Ovary (tissue), 9 donors: Measurements from ENCODE around the gene GJB3. TPM values are rescaled to one million over a fixed set of nuclear protein-coding genes. Genes with fewer than 3 reads are reported as not detected.
A peak's percentile ranks its signal among the peaks of the same experiment; 100 is the strongest.

ENCODE experiments used
- DNase-seq, 5 donors: peaks; one replicate each; pipeline ENCODE4 v3.0.0-alpha.2; 2019 to 2020
- H3K27ac ChIP-seq, 2 donors: fragments of 200-600 bp; one replicate each; pipeline versions ENCODE4 v1.5.1 to v1.8.0; 2019 to 2022
- H3K27me3 ChIP-seq: fragments of 200-600 bp; one replicate; pipeline ENCODE4 v1.8.0; 2022
- H3K36me3 ChIP-seq: fragments of 200-600 bp; sonication (generic); one replicate; pipeline ENCODE4 v1.5.1; 2019
- H3K4me1 ChIP-seq: one replicate; pipeline ENCODE4 v1.8.1; 2013; ENCODE audit warnings: mild to moderate bottlenecking, moderate library complexity; ENCODE audit not compliant: insufficient read depth
- H3K4me3 ChIP-seq: fragments of 200-600 bp; sonication (generic); one replicate; pipeline ENCODE4 v1.5.1; 2017
- H3K9me3 ChIP-seq, 2 donors: fragments of 200-600 bp in 1 of 2; sonication (generic) in 1 of 2; one replicate each; pipeline versions ENCODE4 v1.5.1 to v1.8.1; 2013 to 2019; ENCODE audit warnings: mild to moderate bottlenecking in 1 of 2, moderate library complexity in 1 of 2
- EP300 ChIP-seq: sonication (generic); formaldehyde crosslinking; IDR thresholded peaks from one replicate; pipeline ENCODE4 v1.6.1; 2017; ENCODE audit warnings: antibody characterized with exemption
- POLR2A ChIP-seq: fragments of 450-650 bp; IDR thresholded peaks from one replicate; pipeline ENCODE4 v1.6.1; 2017; ENCODE audit warnings: antibody characterized with exemption, mild to moderate bottlenecking, moderate library complexity
- WGBS, 3 donors: extraction: QIAGEN DNeasy Blood & Tissue Kit in 1 of 3; methylation state at CpG; one replicate each; pipeline versions ENCODE4 v1.1.5 to v1.1.7; 2013 to 2017; 5-methylcytosine and 5-hydroxymethylcytosine counted together
- intact Hi-C, 4 donors: fragments of 100-400 bp; cut with DNase I; formaldehyde crosslinking; loops; one replicate each; pipeline versions ENCODE4 v1.11.0 to v1.15.1; 2022 to 2023
- polyA plus RNA-seq, 2 donors: library from polyadenylated mRNA; stranded (reverse); fragments of 200-250 nt in 1 of 2; fragments of 350-450 nt in 1 of 2; fragmentation: Illumina TruSeq in 1 of 2; extraction: RNeasy Lipid Tissue Mini Kit (QIAGEN cat#74804) in 1 of 2; gene quantifications; one replicate each; pipeline ENCODE4 v1.2.3, GENCODE V29; 2013 to 2014
- total RNA-seq, 7 donors: library from RNA; depleted of rRNA in 2 of 7; stranded (reverse); fragments of >200 nt in 2 of 7; fragmentation: NEBNext Ultra II Directional in 3 of 7; extraction: Animal tissue kit (Norgen Biotek cat#: 25700) in 3 of 7; gene quantifications; one replicate each; pipeline versions ENCODE4 v1.1.0 to v1.2.4, GENCODE V29; 2016 to 2023
- TF ChIP-seq, protein P1 (sequence below), 3 donors: fragments of 450-650 bp in 2 of 3; fragments of 200-600 bp in 1 of 3; IDR thresholded peaks; one replicate each; pipeline versions ENCODE4 v1.5.1 to v1.8.0; 2016 to 2022; ENCODE audit warnings: antibody characterized with exemption in 3 of 3, mild to moderate bottlenecking in 1 of 3
- donor health status: DM: no; HTN: no; CAD: no; lungs with moderate emphysema.
- donor health status: DM: no; HTN: no; CAD: no.
- donor health status: Bipolar disorder and iron deficiency.
- donor health status: DM: yes; HTN: yes; CAD: no.
- donor health status: DM: no; HTN: no; CAD: no.
- donor health status: DM: yes; HTN: yes; CAD: no.

The GJB3 gene
- total and polyA plus RNA-seq, 9 donors, result 0.23 to 1.7 (median 0.32) TPM; not detected in 5

DNA sequence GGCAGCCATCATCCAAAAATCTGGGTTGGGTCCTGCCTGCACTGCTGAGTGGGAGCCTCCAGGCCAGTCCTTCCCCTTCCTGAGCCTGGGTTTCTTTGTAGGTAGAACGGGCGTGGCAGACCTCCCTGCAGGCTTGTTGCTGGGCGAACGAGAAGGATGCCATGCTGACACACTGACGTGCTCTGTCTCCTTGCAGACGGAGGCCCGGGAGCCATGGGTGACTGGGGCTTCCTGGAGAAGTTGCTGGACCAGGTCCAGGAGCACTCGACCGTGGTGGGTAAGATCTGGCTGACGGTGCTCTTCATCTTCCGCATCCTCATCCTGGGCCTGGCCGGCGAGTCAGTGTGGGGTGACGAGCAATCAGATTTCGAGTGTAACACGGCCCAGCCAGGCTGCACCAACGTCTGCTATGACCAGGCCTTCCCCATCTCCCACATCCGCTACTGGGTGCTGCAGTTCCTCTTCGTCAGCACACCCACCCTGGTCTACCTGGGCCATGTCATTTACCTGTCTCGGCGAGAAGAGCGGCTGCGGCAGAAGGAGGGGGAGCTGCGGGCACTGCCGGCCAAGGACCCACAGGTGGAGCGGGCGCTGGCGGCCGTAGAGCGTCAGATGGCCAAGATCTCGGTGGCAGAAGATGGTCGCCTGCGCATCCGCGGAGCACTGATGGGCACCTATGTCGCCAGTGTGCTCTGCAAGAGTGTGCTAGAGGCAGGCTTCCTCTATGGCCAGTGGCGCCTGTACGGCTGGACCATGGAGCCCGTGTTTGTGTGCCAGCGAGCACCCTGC lies 13.2 kb downstream of the GJB3 start:
- Histone ChIP-seq H3K36me3 (no peaks in the 10 kb centered on the region), H3K27ac (no peak overlapping the region), H3K27me3 (no peaks in the 10 kb centered on the region), H3K4me1 (peaks cover 6% of the 10 kb centered on the region), H3K4me3 (no peak overlapping the region), H3K9me3 (no peaks in the 10 kb centered on the region)
- intact Hi-C loops, result loop anchor here in 1 of 4 donors (5.0 kb wide), 1 partner anchor 58 kb away; no protein-coding TSS in a partner anchor
- TF ChIP-seq POLR2A (no peak), EP300 (no peak)
- TF ChIP-seq, protein P1, sequence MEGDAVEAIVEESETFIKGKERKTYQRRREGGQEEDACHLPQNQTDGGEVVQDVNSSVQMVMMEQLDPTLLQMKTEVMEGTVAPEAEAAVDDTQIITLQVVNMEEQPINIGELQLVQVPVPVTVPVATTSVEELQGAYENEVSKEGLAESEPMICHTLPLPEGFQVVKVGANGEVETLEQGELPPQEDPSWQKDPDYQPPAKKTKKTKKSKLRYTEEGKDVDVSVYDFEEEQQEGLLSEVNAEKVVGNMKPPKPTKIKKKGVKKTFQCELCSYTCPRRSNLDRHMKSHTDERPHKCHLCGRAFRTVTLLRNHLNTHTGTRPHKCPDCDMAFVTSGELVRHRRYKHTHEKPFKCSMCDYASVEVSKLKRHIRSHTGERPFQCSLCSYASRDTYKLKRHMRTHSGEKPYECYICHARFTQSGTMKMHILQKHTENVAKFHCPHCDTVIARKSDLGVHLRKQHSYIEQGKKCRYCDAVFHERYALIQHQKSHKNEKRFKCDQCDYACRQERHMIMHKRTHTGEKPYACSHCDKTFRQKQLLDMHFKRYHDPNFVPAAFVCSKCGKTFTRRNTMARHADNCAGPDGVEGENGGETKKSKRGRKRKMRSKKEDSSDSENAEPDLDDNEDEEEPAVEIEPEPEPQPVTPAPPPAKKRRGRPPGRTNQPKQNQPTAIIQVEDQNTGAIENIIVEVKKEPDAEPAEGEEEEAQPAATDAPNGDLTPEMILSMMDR (IDR thresholded peaks at IDR 0.05), result no peak
- no peak for DNase-seq
- WGBS, 3 donors, result 85 to 92% (median 91%) methylated on average over 38 to 40 of the region's 40 CpGs

DNA sequence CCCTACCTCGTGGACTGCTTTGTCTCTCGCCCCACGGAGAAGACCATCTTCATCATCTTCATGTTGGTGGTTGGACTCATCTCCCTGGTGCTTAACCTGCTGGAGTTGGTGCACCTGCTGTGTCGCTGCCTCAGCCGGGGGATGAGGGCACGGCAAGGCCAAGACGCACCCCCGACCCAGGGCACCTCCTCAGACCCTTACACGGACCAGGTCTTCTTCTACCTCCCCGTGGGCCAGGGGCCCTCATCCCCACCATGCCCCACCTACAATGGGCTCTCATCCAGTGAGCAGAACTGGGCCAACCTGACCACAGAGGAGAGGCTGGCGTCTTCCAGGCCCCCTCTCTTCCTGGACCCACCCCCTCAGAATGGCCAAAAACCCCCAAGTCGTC lies 13.8 kb downstream of the GJB3 start:
- DNase-seq, result no peak
- WGBS, 3 donors, result 83 to 89% (median 86%) methylated on average over 12 of the region's 12 CpGs
- peaks cover 6% of the 10 kb centered on the region for H3K4me1 ChIP-seq
- H3K4me3 ChIP-seq, result no peak overlapping the region
- intact Hi-C loops, result loop anchor here in 1 of 4 donors (5.0 kb wide), 1 partner anchor 58 kb away; no protein-coding TSS in a partner anchor
- no peaks in the 10 kb centered on the region for H3K27me3 ChIP-seq
- H3K36me3 ChIP-seq, result no peaks in the 10 kb centered on the region
- no peak overlapping the region for H3K27ac ChIP-seq
- no peaks in the 10 kb centered on the region for H3K9me3 ChIP-seq
- TF ChIP-seq, protein P1 (IDR thresholded peaks at IDR 0.05), result no peak
- no peak for TF ChIP-seq EP300
- TF ChIP-seq POLR2A, result no peak

DNA sequence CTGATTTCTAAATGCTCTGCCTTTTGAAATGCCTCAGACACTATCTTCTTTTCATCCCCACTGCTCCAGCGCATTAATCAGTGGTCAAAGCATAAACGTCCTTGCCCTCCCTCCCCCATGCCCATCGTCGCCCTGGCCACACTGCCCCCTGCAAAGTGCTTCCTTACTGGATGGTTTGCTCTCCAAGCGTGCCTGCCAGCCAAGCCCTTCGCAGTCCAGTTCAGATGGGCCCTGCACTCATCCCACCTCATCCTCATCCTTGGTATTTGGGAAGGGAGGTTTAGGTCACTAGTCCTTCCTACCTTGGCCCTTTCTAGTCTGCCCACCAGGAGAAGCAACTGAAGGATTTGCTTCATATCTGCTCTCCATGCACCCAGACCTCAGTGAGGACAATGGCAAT lies 14.9 kb downstream of the GJB3 start:
- WGBS, 3 donors, result 63 to 76% (median 66%) methylated on average over 6 of the region's 6 CpGs
- peaks cover 6% of the 10 kb centered on the region for H3K4me1 ChIP-seq
- DNase-seq, result no peak
- peak overlapping the region; percentile 12 for H3K4me3 ChIP-seq
- H3K27ac ChIP-seq, result no peak overlapping the region
- no peaks in the 10 kb centered on the region for H3K27me3 ChIP-seq
- no peaks in the 10 kb centered on the region for H3K36me3 ChIP-seq
- no peaks in the 10 kb centered on the region for H3K9me3 ChIP-seq
- intact Hi-C loops, result no loop called here
- TF ChIP-seq, protein P1 (IDR thresholded peaks at IDR 0.05), result no peak
- no peak for TF ChIP-seq POLR2A

DNA sequence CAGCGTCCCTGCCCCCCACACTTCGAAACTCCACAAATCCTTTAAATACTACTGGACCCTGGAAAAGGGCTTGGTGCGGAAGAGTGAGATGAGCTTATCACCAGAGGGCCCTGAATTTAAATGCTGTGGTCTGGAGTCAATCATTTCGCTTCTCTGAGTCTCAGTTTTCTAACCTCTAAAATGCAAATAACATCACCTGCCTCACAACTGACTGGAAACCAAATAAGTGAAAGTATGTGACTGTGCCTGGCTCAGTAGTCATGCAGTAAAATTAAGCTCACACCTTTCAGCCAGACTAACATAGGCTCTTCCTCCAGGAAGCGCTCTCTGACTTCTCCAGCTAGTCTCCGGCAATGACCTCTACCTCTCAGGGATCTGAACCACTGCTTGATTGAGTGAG lies 16.0 kb downstream of the GJB3 start:
- Histone ChIP-seq H3K9me3 (no peaks in the 10 kb centered on the region), H3K27me3 (no peaks in the 10 kb centered on the region), H3K27ac (no peak overlapping the region), H3K36me3 (no peaks in the 10 kb centered on the region), H3K4me3 (no peak overlapping the region), H3K4me1 (peaks cover 6% of the 10 kb centered on the region)
- DNase-seq, result no peak
- TF ChIP-seq EP300 (no peak), POLR2A (no peak)
- TF ChIP-seq, protein P1 (IDR thresholded peaks at IDR 0.05), result no peak
- intact Hi-C loops, result no loop called here
- 80 to 93% (median 89%) methylated on average over 6 of the region's 6 CpGs for WGBS, 3 donors
